HEK293 (cell line): ENCODE data around the gene ATOH8.
A peak's percentile ranks its signal among the peaks of the same experiment; 100 is the strongest.

Source experiments
- CTCF ChIA-PET: fragments of 350-600 bp; formaldehyde crosslinking; extraction: SDS; loops from one replicate; lab custom pipeline; 2021; ENCODE audit warnings: antibody characterized with exemption; lab: Yijun Ruan, JAX
- POLR2A ChIA-PET: fragments of 300-600 bp; formaldehyde crosslinking; extraction: SDS; loops from one replicate; lab custom pipeline; 2020; ENCODE audit warnings: antibody characterized with exemption, inconsistent platforms; lab: Yijun Ruan, JAX
- H3K27ac ChIP-seq: fragments of 200-500 bp; sonication (Bioruptor generic); 2 replicates; pipeline ENCODE4 v1.5.1; 2014; ENCODE audit warnings: low read depth, low read length, control low read depth, inconsistent platforms; ENCODE audit errors: extremely low read depth
- H3K36me3 ChIP-seq, 2 experiments: fragments of 200-500 bp in 1 of 2; sonication (Bioruptor generic) in 1 of 2; 1 replicate in 1 of 2; 2 replicates in 1 of 2; pipeline ENCODE4 v1.5.1; 2014 to 2017; ENCODE audit warnings: inconsistent platforms in 2 of 2, low read length in 2 of 2; ENCODE audit not compliant: control insufficient read depth in 2 of 2, insufficient read depth in 1 of 2
- H3K4me1 ChIP-seq: fragments of 200-500 bp; sonication (Bioruptor generic); 2 replicates; pipeline ENCODE4 v1.5.1; 2014; ENCODE audit warnings: mild to moderate bottlenecking, low read length, inconsistent platforms; ENCODE audit not compliant: control insufficient read depth, insufficient read depth
- H3K4me3 ChIP-seq: 2 replicates; pipeline ENCODE4 v1.5.1; 2011; ENCODE audit warnings: low read depth, mild to moderate bottlenecking, control low read depth, low read length, moderate library complexity
- H3K9me3 ChIP-seq: fragments of 200-500 bp; sonication (Bioruptor generic); 2 replicates; pipeline ENCODE4 v1.5.1; 2014; ENCODE audit warnings: low read depth, low read length, inconsistent platforms; ENCODE audit not compliant: control insufficient read depth, insufficient read depth
- GLIS1 ChIP-seq: fragments of 450-650 bp; formaldehyde crosslinking; IDR thresholded peaks from 2 replicates; pipeline ENCODE4 v1.5.1; 2016; ENCODE audit warnings: missing biosample characterization, missing genetic modification characterization
- HOXA7 ChIP-seq: sonication (generic); formaldehyde crosslinking; IDR thresholded peaks from 2 replicates; pipeline ENCODE4 v1.8.1; 2022; ENCODE audit warnings: missing genetic modification reagents, borderline replicate concordance
- HOXC10 ChIP-seq: sonication (generic); formaldehyde crosslinking; IDR thresholded peaks from 2 replicates; pipeline ENCODE4 v1.8.1; 2023; ENCODE audit warnings: mild to moderate bottlenecking, missing genetic modification reagents
- SP7 ChIP-seq: fragments of 450-650 bp; formaldehyde crosslinking; IDR thresholded peaks from 2 replicates; pipeline ENCODE4 v1.5.1; 2016; ENCODE audit warnings: missing biosample characterization, missing genetic modification characterization
- YY1 ChIP-seq: fragments of 450-650 bp; formaldehyde crosslinking; IDR thresholded peaks from 2 replicates; pipeline ENCODE4 v1.5.1; 2018; ENCODE audit warnings: missing biosample characterization, missing genetic modification characterization
- ZBTB21 ChIP-seq: fragments of 450-650 bp; formaldehyde crosslinking; IDR thresholded peaks from 2 replicates; pipeline ENCODE4 v1.5.1; 2017; ENCODE audit warnings: missing biosample characterization, missing genetic modification characterization
- ZFHX2 ChIP-seq: fragments of 450-650 bp; formaldehyde crosslinking; conservative IDR thresholded peaks from 2 replicates; pipeline ENCODE4 v1.5.1; 2016; ENCODE audit warnings: missing biosample characterization, missing genetic modification characterization
- ZIC2 ChIP-seq: fragments of 450-650 bp; formaldehyde crosslinking; IDR thresholded peaks from 2 replicates; pipeline ENCODE4 v1.5.1; 2016; ENCODE audit warnings: missing biosample characterization, missing genetic modification characterization
- ZNF174 ChIP-seq: fragments of 450-650 bp; formaldehyde crosslinking; IDR thresholded peaks from 2 replicates; pipeline ENCODE4 v1.5.0; 2017; ENCODE audit warnings: missing biosample characterization, mild to moderate bottlenecking, missing genetic modification characterization
- ZNF2 ChIP-seq: fragments of 450-650 bp; formaldehyde crosslinking; IDR thresholded peaks from 2 replicates; pipeline ENCODE4 v1.5.1; 2016; ENCODE audit warnings: missing biosample characterization, missing genetic modification characterization
- ZNF274 ChIP-seq, 2 experiments: fragments of 200-500 bp in 1 of 2; fragments of 450-650 bp in 1 of 2; sonication (Bioruptor generic) in 1 of 2; formaldehyde crosslinking in 1 of 2; IDR thresholded peaks; 2 replicates each; pipeline versions ENCODE4 v1.5.1 to v1.6.1; 2014 to 2016; ENCODE audit warnings: borderline replicate concordance in 1 of 2, inconsistent platforms in 1 of 2, low read length in 1 of 2, missing biosample characterization in 1 of 2, missing genetic modification characterization in 1 of 2
- ZNF341 ChIP-seq: fragments of 450-650 bp; formaldehyde crosslinking; IDR thresholded peaks from 2 replicates; pipeline ENCODE4; 2016; ENCODE audit warnings: low read depth, missing biosample characterization, missing genetic modification characterization
- ZNF501 ChIP-seq: fragments of 450-650 bp; formaldehyde crosslinking; IDR thresholded peaks from 2 replicates; pipeline ENCODE4 v1.5.1; 2016; ENCODE audit warnings: missing biosample characterization, missing genetic modification characterization
- ZNF530 ChIP-seq: fragments of 450-650 bp; formaldehyde crosslinking; IDR thresholded peaks from 2 replicates; pipeline ENCODE4 v1.5.1; 2016; ENCODE audit warnings: low read depth, missing biosample characterization, missing genetic modification characterization
- ZNF560 ChIP-seq: fragments of 450-650 bp; formaldehyde crosslinking; IDR thresholded peaks from 2 replicates; pipeline ENCODE4 v1.5.1; 2017; ENCODE audit warnings: missing biosample characterization, missing genetic modification characterization, borderline replicate concordance
- ZNF624 ChIP-seq: fragments of 450-650 bp; formaldehyde crosslinking; IDR thresholded peaks from 2 replicates; pipeline ENCODE4 v1.5.1; 2017; ENCODE audit warnings: missing biosample characterization, missing genetic modification characterization
- ZNF654 ChIP-seq: fragments of 450-650 bp; formaldehyde crosslinking; IDR thresholded peaks from 2 replicates; pipeline ENCODE4 v1.5.1; 2016; ENCODE audit warnings: low read depth, missing biosample characterization, missing genetic modification characterization
- ZNF660 ChIP-seq: fragments of 450-650 bp; IDR thresholded peaks from 2 replicates; pipeline ENCODE4 v1.5.1; 2018; ENCODE audit warnings: missing biosample characterization, mild to moderate bottlenecking, missing genetic modification characterization
- ZNF785 ChIP-seq: fragments of 450-650 bp; formaldehyde crosslinking; IDR thresholded peaks from 2 replicates; pipeline ENCODE4 v1.5.1; 2016; ENCODE audit warnings: missing biosample characterization, missing genetic modification characterization
- ZNF792 ChIP-seq: fragments of 450-650 bp; formaldehyde crosslinking; IDR thresholded peaks from 2 replicates; pipeline ENCODE4 v1.5.1; 2016; ENCODE audit warnings: missing biosample characterization, missing genetic modification characterization
- ZNF830 ChIP-seq: fragments of 450-650 bp; IDR thresholded peaks from 2 replicates; pipeline ENCODE4 v1.5.0; 2018; ENCODE audit warnings: missing biosample characterization, missing genetic modification characterization, low read depth, mild to moderate bottlenecking, moderate library complexity
- TF ChIP-seq, protein P1 (sequence below): fragments of 450-650 bp; formaldehyde crosslinking; IDR thresholded peaks from 2 replicates; pipeline ENCODE4 v1.5.1; 2016; ENCODE audit warnings: missing biosample characterization, missing genetic modification characterization
- TF ChIP-seq, protein P2 (sequence below): fragments of 450-650 bp; formaldehyde crosslinking; IDR thresholded peaks from 2 replicates; pipeline ENCODE4 v1.5.1; 2017; ENCODE audit warnings: missing biosample characterization, missing genetic modification characterization
- TF ChIP-seq, protein P3 (sequence below): fragments of 450-650 bp; formaldehyde crosslinking; IDR thresholded peaks from 2 replicates; pipeline ENCODE4 v1.5.1; 2016; ENCODE audit warnings: missing biosample characterization, missing genetic modification characterization, low read depth
- TF ChIP-seq, protein P4 (sequence below): fragments of 450-650 bp; formaldehyde crosslinking; IDR thresholded peaks from 2 replicates; pipeline ENCODE4 v1.5.1; 2016; ENCODE audit warnings: missing biosample characterization, missing genetic modification characterization

The ATOH8 gene

DNA sequence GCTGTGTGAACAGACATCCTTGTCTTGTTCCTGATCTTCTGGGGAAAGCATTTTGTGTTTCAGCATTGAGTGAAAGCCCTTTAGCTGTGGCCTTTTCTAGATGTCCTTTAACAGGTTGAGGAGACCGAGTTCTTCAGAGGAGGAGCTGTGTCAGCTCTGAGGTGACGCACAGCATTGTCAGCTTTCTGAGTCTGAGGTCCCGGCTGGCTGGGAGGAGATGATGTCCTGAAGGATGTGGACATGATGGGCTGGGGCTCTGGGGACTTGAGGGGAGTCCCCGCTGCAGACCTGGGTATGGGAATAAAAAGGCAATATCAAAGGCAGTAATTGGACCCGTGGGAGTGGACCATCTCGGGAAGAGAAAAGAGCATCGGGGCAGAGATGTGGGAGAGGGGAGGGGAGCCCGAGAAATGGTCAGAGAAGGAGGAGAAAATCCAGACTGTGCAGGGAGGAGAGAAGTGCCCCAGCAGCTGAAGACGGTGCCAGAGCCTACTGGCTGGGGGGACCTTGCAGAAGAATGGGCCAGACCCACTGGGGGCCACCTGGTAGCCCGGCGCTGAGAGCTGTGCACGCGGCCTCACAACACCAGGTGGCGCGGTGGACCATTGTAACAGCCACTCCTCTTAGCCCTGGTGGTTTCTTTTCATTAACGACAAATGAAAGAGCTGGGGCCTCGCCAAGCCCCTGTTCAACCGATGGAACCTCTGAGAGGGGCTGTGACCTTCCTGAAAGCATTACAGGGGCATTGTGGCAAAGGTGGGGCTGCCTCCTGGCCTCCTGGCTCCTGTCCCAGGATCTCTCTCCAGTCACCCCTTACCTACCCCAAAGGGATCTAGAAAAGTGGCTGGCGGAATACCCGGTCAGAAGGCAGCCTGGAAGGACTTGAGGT is 73.4 kb downstream of the ATOH8 start (continued):
- TF ChIP-seq ZNF501 (tag by site-specific recombination): 0 out of 2 replicates have a peak, but pooled peaks have one; percentile 46
- TF ChIP-seq ZNF660 (tag by site-specific recombination): peak; percentile 31; the same call in 1 of the 2 replicates
- TF ChIP-seq GLIS1: peak; percentile 35; the same call in 1 of the 2 replicates
- no peak for TF ChIP-seq HOXC10 (CRISPR knock-in tag)
- peak; percentile 85 for TF ChIP-seq ZNF654 (tag by site-specific recombination)
- TF ChIP-seq ZNF341 (tag by site-specific recombination): no peak
- peak; percentile 94 for TF ChIP-seq ZNF2 (tag by site-specific recombination)
- TF ChIP-seq, protein P1, sequence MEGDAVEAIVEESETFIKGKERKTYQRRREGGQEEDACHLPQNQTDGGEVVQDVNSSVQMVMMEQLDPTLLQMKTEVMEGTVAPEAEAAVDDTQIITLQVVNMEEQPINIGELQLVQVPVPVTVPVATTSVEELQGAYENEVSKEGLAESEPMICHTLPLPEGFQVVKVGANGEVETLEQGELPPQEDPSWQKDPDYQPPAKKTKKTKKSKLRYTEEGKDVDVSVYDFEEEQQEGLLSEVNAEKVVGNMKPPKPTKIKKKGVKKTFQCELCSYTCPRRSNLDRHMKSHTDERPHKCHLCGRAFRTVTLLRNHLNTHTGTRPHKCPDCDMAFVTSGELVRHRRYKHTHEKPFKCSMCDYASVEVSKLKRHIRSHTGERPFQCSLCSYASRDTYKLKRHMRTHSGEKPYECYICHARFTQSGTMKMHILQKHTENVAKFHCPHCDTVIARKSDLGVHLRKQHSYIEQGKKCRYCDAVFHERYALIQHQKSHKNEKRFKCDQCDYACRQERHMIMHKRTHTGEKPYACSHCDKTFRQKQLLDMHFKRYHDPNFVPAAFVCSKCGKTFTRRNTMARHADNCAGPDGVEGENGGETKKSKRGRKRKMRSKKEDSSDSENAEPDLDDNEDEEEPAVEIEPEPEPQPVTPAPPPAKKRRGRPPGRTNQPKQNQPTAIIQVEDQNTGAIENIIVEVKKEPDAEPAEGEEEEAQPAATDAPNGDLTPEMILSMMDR: peak; percentile 86
- TF ChIP-seq ZNF174: no peak
- TF ChIP-seq, protein P2, sequence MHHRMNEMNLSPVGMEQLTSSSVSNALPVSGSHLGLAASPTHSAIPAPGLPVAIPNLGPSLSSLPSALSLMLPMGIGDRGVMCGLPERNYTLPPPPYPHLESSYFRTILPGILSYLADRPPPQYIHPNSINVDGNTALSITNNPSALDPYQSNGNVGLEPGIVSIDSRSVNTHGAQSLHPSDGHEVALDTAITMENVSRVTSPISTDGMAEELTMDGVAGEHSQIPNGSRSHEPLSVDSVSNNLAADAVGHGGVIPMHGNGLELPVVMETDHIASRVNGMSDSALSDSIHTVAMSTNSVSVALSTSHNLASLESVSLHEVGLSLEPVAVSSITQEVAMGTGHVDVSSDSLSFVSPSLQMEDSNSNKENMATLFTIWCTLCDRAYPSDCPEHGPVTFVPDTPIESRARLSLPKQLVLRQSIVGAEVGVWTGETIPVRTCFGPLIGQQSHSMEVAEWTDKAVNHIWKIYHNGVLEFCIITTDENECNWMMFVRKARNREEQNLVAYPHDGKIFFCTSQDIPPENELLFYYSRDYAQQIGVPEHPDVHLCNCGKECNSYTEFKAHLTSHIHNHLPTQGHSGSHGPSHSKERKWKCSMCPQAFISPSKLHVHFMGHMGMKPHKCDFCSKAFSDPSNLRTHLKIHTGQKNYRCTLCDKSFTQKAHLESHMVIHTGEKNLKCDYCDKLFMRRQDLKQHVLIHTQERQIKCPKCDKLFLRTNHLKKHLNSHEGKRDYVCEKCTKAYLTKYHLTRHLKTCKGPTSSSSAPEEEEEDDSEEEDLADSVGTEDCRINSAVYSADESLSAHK: peak; percentile 48; the same call in 1 of the 2 replicates
- no peak for TF ChIP-seq ZNF530 (tag by site-specific recombination)

DNA sequence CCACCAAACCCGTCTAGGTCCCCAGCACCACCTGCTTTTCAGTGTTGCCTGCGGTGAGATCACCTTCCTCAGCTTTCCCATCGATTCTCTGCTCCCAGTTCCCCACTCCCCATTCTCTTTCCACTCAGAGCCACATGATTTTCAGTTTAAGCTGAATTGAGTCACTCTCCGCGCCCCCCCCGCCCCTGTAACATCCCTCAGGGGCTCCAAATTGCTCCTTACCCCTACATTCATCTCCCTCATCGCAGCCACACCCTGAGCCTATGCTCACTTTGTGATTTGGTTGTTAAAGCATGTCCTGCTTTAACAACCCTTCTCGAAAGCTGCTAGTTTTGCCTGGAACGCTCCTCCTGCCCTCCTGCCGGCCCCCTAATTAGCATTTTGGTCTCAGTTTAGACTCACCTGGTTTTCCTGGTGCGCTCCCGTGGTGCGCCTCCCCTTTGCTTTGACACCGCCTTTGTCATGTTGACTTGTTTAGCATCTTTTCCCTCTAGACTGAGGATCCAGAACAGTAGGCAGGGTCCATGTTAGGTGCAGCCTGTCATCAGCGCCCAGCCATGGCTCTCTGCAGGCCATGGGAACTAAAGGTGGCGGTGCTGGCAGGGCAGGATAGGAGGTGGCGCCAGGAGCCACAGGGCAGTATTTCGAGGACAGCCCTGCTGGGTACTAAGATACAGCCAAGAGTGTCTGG is 74.2 kb downstream of the ATOH8 start:
- no peaks in the 10 kb centered on the region for H3K4me1 ChIP-seq
- ChIA-PET CTCF (interaction anchor here (0.5 to 12.5 kb wide), 48 partner anchors 8 to 544 kb away, joined by 3 to 216 read pairs (median 4); partner anchors contain the start of genes POLR1A, PTCD3 and ST3GAL5), POLR2A (interaction anchor here (1.1 to 1.8 kb wide), 2 partner anchors 249 to 278 kb away, joined by 4 to 11 read pairs; partner anchors contain the start of genes POLR1A and PTCD3)
- no peaks in the 10 kb centered on the region for H3K9me3 ChIP-seq
- no peaks in the 10 kb centered on the region for H3K36me3 ChIP-seq
- no peak for TF ChIP-seq ZBTB21 (tag by site-specific recombination)
- TF ChIP-seq HOXA7: no peak
- TF ChIP-seq ZIC2 (tag by site-specific recombination): no peak
- TF ChIP-seq, protein P3, sequence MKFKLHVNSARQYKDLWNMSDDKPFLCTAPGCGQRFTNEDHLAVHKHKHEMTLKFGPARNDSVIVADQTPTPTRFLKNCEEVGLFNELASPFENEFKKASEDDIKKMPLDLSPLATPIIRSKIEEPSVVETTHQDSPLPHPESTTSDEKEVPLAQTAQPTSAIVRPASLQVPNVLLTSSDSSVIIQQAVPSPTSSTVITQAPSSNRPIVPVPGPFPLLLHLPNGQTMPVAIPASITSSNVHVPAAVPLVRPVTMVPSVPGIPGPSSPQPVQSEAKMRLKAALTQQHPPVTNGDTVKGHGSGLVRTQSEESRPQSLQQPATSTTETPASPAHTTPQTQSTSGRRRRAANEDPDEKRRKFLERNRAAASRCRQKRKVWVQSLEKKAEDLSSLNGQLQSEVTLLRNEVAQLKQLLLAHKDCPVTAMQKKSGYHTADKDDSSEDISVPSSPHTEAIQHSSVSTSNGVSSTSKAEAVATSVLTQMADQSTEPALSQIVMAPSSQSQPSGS (tag by site-specific recombination): no peak
- no peak overlapping the region for H3K4me3 ChIP-seq
- H3K27ac ChIP-seq: no peak overlapping the region

DNA sequence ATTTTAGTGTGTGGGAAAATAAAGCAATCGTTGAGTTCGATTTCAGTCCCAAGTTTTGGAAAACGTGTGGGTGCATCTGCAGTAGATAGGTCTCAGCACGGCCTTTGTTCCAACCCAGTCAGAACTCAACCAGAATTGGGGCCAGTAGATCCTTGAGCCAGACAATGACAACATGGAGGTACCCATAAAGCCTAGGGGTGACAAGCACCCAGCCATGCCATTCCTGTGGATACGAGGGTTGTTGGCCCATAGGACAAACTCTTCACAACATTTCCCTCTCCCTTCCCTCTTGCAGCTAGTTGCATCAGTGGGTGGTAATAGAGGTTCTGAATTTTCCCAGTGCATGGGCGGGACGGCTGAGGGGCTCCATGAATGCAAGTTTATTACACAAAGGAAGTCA is 74.9 kb downstream of the ATOH8 start:
- Histone ChIP-seq H3K36me3 (no peaks in the 10 kb centered on the region), H3K4me1 (no peaks in the 10 kb centered on the region)
- CTCF ChIA-PET: interaction anchor here (0.6 to 12.5 kb wide), 8 partner anchors 10 to 285 kb away, joined by 3 to 216 read pairs (median 4); no protein-coding TSS in a partner anchor
- TF ChIP-seq ZNF624 (tag by site-specific recombination) (no peak), ZNF792 (tag by site-specific recombination) (no peak), ZNF830 (tag by site-specific recombination) (no peak), GLIS1 (no peak), ZNF274 (IDR thresholded peaks at IDR 0.05; ENCODE audit: low read length) (no peak), ZNF274 (tag by site-specific recombination; IDR thresholded peaks at IDR 0.05; ENCODE audit: borderline replicate concordance) (no peak), ZNF560 (tag by site-specific recombination) (no peak), ZNF785 (no peak), SP7 (tag by site-specific recombination) (no peak), YY1 (tag by site-specific recombination) (no peak), ZFHX2 (tag by site-specific recombination) (no peak)
- TF ChIP-seq, protein P4, sequence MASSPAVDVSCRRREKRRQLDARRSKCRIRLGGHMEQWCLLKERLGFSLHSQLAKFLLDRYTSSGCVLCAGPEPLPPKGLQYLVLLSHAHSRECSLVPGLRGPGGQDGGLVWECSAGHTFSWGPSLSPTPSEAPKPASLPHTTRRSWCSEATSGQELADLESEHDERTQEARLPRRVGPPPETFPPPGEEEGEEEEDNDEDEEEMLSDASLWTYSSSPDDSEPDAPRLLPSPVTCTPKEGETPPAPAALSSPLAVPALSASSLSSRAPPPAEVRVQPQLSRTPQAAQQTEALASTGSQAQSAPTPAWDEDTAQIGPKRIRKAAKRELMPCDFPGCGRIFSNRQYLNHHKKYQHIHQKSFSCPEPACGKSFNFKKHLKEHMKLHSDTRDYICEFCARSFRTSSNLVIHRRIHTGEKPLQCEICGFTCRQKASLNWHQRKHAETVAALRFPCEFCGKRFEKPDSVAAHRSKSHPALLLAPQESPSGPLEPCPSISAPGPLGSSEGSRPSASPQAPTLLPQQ (tag by site-specific recombination): no peak

More for the DNA sequence above, 74.9 kb downstream of the ATOH8 start:
- POLR2A ChIA-PET: no interaction called here
- Histone ChIP-seq H3K9me3 (no peaks in the 10 kb centered on the region), H3K4me3 (no peak overlapping the region), H3K27ac (no peak overlapping the region)
